CD14-positive monocyte (primary cell): ENCODE measurements around the gene RAB5IF. TPM values are rescaled to one million over a fixed set of nuclear protein-coding genes. Genes with fewer than 3 reads are reported as not detected.

ENCODE experiments used
- DNase-seq, 3 donors: peaks; one replicate each; pipeline ENCODE4 v3.0.0-alpha.2; 2011 to 2022
- H2AFZ ChIP-seq: 2 replicates; pipeline ENCODE4 v1.6.0; 2012; ENCODE audit warnings: mild to moderate bottlenecking, low read depth, low read length, inconsistent platforms; ENCODE audit not compliant: insufficient read depth, poor library complexity, severe bottlenecking
- H3K27ac ChIP-seq, 2 donors: 1 replicate in 1 of 2; 2 replicates in 1 of 2; pipeline ENCODE4 v1.5.1; 2012 to 2013; ENCODE audit warnings: low read length in 2 of 2, control low read depth in 1 of 2, inconsistent platforms in 1 of 2, low read depth in 1 of 2, mild to moderate bottlenecking in 1 of 2
- H3K27me3 ChIP-seq, 2 donors: one replicate each; pipeline versions ENCODE4 v1.6.0 to v1.6.1; 2011 to 2013; ENCODE audit warnings: low read length in 2 of 2; ENCODE audit not compliant: control insufficient read depth in 2 of 2, insufficient read depth in 2 of 2
- H3K36me3 ChIP-seq, 2 donors: replicated peaks in 1 of 2; 1 replicate in 1 of 2; 2 replicates in 1 of 2; pipeline versions ENCODE4 v1.5.1 to v1.6.1; 2012 to 2013; ENCODE audit warnings: low read length in 2 of 2, control low read depth in 1 of 2, inconsistent platforms in 1 of 2, mild to moderate bottlenecking in 1 of 2; ENCODE audit not compliant: insufficient read depth in 2 of 2, control insufficient read depth in 1 of 2
- H3K4me1 ChIP-seq, 2 donors: 1 replicate in 1 of 2; 2 replicates in 1 of 2; pipeline versions ENCODE4 v1.5.1 to v1.6.1; 2012 to 2013; ENCODE audit warnings: low read length in 2 of 2, control low read depth in 1 of 2, inconsistent platforms in 1 of 2, mild to moderate bottlenecking in 1 of 2, moderate library complexity in 1 of 2; ENCODE audit not compliant: insufficient read depth in 2 of 2, control insufficient read depth in 1 of 2
- H3K4me2 ChIP-seq: replicated peaks from 2 replicates; pipeline ENCODE3; 2012; ENCODE audit warnings: low read length, moderate library complexity, mild to moderate bottlenecking; ENCODE audit not compliant: poor library complexity, severe bottlenecking; ENCODE audit errors: extremely low read depth
- H3K4me3 ChIP-seq, 3 experiments: fragments of 200-600 bp in 1 of 3; sonication (generic) in 1 of 3; replicated peaks in 1 of 3; 1 replicate in 2 of 3; 2 replicates in 1 of 3; pipeline ENCODE4 v1.5.1; 2011 to 2013; ENCODE audit warnings: low read length in 3 of 3, mild to moderate bottlenecking in 3 of 3, control low read depth in 2 of 3, low read depth in 2 of 3, inconsistent platforms in 1 of 3, moderate library complexity in 1 of 3
- H3K79me2 ChIP-seq: 2 replicates; pipeline ENCODE4 v1.6.0; 2012; ENCODE audit warnings: mild to moderate bottlenecking, control low read depth, inconsistent platforms, low read length, moderate library complexity; ENCODE audit not compliant: insufficient read depth
- H3K9ac ChIP-seq: 2 replicates; pipeline ENCODE4 v1.6.0; 2017; ENCODE audit warnings: low read length, mild to moderate bottlenecking; ENCODE audit not compliant: insufficient read depth, poor library complexity, severe bottlenecking
- H3K9me3 ChIP-seq, 2 donors: replicated peaks in 1 of 2; 1 replicate in 1 of 2; 2 replicates in 1 of 2; pipeline versions ENCODE4 v1.5.1 to v1.6.1; 2012 to 2013; ENCODE audit warnings: low read length in 2 of 2, control low read depth in 1 of 2; ENCODE audit not compliant: control insufficient read depth in 1 of 2, insufficient read depth in 1 of 2
- H4K20me1 ChIP-seq: 2 replicates; pipeline ENCODE4 v1.6.0; 2012; ENCODE audit warnings: mild to moderate bottlenecking, low read length, control low read depth, moderate library complexity; ENCODE audit not compliant: insufficient read depth
- H3K27ac Mint-ChIP-seq, 7 donors: one replicate each; pipeline ENCODE4 v1.8.0; 2020; ENCODE audit warnings: mild to moderate bottlenecking in 7 of 7, mixed read lengths in 7 of 7, moderate library complexity in 6 of 7, inconsistent platforms in 2 of 7
- H3K27me3 Mint-ChIP-seq, 3 donors: one replicate each; pipeline ENCODE4 v1.8.0; 2021 to 2022; ENCODE audit warnings: low read depth in 3 of 3, mild to moderate bottlenecking in 3 of 3, mixed read lengths in 3 of 3, moderate library complexity in 3 of 3, inconsistent platforms in 1 of 3
- H3K36me3 Mint-ChIP-seq, 2 donors: one replicate each; pipeline ENCODE4 v1.8.0; 2020; ENCODE audit warnings: mixed read lengths in 2 of 2, inconsistent platforms in 1 of 2, mild to moderate bottlenecking in 1 of 2
- H3K4me1 Mint-ChIP-seq: one replicate; pipeline ENCODE4 v1.8.0; 2020; ENCODE audit warnings: mild to moderate bottlenecking, mixed read lengths
- H3K4me3 Mint-ChIP-seq, 2 donors: one replicate each; pipeline ENCODE4 v1.8.0; 2020; ENCODE audit warnings: mild to moderate bottlenecking in 2 of 2, mixed read lengths in 2 of 2, moderate library complexity in 1 of 2
- H3K9me3 Mint-ChIP-seq, 7 donors: one replicate each; pipeline ENCODE4 v1.8.0; 2020 to 2022; ENCODE audit warnings: mixed read lengths in 7 of 7, mild to moderate bottlenecking in 6 of 7, moderate library complexity in 6 of 7, inconsistent platforms in 2 of 7
- CTCF ChIP-seq: fragments of 200-600 bp; IDR thresholded peaks from one replicate; pipeline ENCODE4 v1.8.0; 2022; ENCODE audit warnings: antibody characterized with exemption, mild to moderate bottlenecking
- WGBS: methylation state at CpG from one replicate; pipeline ENCODE4 v1.1.5; 2013; ENCODE audit warnings: missing lambda C conversion rate; ENCODE audit not compliant: insufficient coverage; 5-methylcytosine and 5-hydroxymethylcytosine counted together
- intact Hi-C, 2 donors: fragments of 100-400 bp; cut with micrococcal nuclease; formaldehyde crosslinking; loops; one replicate each; pipeline versions ENCODE4 v1.15.0 to v1.15.1; 2023
- polyA plus RNA-seq, 3 donors: library from polyadenylated mRNA; depleted of rRNA in 1 of 3; unstranded in 2 of 3; stranded (reverse) in 1 of 3; fragments of 300-500 nt in 2 of 3; fragments of >200 nt in 1 of 3; fragmentation: Illumina TruSeq in 2 of 3; gene quantifications; 1 replicate in 2 of 3; 2 replicates in 1 of 3; pipeline ENCODE4 v1.2.3, GENCODE V29; 2012 to 2021

Gene RAB5IF
- polyA plus RNA-seq, 3 donors, result 325 to 790 (median 757) TPM

GRCh38 chr20:36646678-36647077 is 41.1 kb downstream of the RAB5IF start:
- Histone ChIP-seq H3K4me1 (peaks cover 11 to 13% of the 10 kb centered on the region in 2 donors), H3K9ac (no peak overlapping the region), H3K4me2 (no peak overlapping the region), H3K4me3 (no peak overlapping the region), H3K27ac (no peak overlapping the region), H3K27me3 (no peaks in the 10 kb centered on the region), H4K20me1 (no peaks in the 10 kb centered on the region), H3K9me3 (no peaks in the 10 kb centered on the region), H3K36me3 (peaks cover 0 to 3% of the 10 kb centered on the region in 2 donors), H3K79me2 (no peaks in the 10 kb centered on the region), H2AFZ (no peak overlapping the region)
- intact Hi-C loops, result no loop called here
- no peak for TF ChIP-seq CTCF
- Mint-ChIP-seq H3K4me1 (peaks cover 15% of the 10 kb centered on the region), H3K9me3 (no peaks in the 10 kb centered on the region), H3K4me3 (no peak overlapping the region), H3K36me3 (peaks cover 2 to 5% of the 10 kb centered on the region in 2 donors), H3K27me3 (peaks cover 0 to 2% (median 1%) of the 10 kb centered on the region in 3 donors), H3K27ac (peak overlapping the region in 1 of 7 donors; percentile 67)
- WGBS, result 100% methylated on average over 1 of the region's 3 CpGs
- DNase-seq, result no peak

- H3K4me2 ChIP-seq, result no peak overlapping the region
- H3K27me3 ChIP-seq, result no peaks in the 10 kb centered on the region
- H3K36me3 Mint-ChIP-seq, result peaks cover 4 to 11% of the 10 kb centered on the region in 2 donors
- H3K9ac ChIP-seq, result no peak overlapping the region
- no peak overlapping the region for H3K4me3 Mint-ChIP-seq
- no peak overlapping the region for H3K4me3 ChIP-seq
- no peaks in the 10 kb centered on the region for H3K79me2 ChIP-seq
- H3K9me3 Mint-ChIP-seq, result no peaks in the 10 kb centered on the region
- peaks cover 11% of the 10 kb centered on the region for H3K4me1 Mint-ChIP-seq
- no peaks in the 10 kb centered on the region for H3K9me3 ChIP-seq
- no peaks in the 10 kb centered on the region for H4K20me1 ChIP-seq
- H2AFZ ChIP-seq, result no peak overlapping the region
- H3K36me3 ChIP-seq, result peaks cover 0 to 3% of the 10 kb centered on the region in 2 donors
- peak overlapping the region in 4 of 7 donors; percentile 12 to 76 (median 42) for H3K27ac Mint-ChIP-seq
- intact Hi-C loops, result no loop called here
- no peak overlapping the region for H3K27ac ChIP-seq
- TF ChIP-seq CTCF, result no peak
- no peak for DNase-seq
- WGBS, result 17% methylated on average over 1 of the region's 8 CpGs
- H3K27me3 Mint-ChIP-seq, result peaks cover 0 to 1% (median under 1%) of the 10 kb centered on the region in 3 donors
- peaks cover 11 to 13% of the 10 kb centered on the region in 2 donors for H3K4me1 ChIP-seq
Measured at GRCh38 chr20:36647196-36648121, 41.9 kb downstream of the RAB5IF start.
